ENCODE measurements around the gene RET. TPM values are rescaled to one million over a fixed set of nuclear protein-coding genes. Genes with fewer than 3 reads are reported as not detected.

The RET gene
- total RNA-seq, 1 experiment from 2014 or later: 21.4 TPM

DNA sequence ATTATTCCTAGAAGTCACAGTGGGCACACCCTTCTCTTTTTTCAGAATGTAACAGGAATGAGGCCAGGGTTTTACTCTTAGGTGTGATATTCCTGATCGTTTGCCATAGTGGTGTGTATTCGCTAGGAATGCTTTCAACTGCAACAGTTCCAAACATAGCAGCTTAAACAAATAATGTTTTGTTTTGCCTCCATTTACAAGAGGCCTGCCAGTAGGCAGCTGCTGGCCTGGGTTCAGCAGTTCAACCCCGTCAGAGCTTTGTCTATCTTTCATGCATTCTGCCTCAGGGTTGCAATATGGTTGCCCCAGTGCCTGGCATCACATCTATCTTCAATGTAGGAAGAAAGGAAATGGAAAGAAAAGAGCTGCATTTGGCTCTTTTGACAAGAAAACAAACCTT is 21.7 kb upstream of the RET start:
- Mint-ChIP-seq H3K36me3 (no peaks in the 10 kb centered on the region), H3K4me3 (no peak overlapping the region), H3K9me3 (no peaks in the 10 kb centered on the region), H3K27ac (no peak overlapping the region), H3K4me1 (peaks cover 10% of the 10 kb centered on the region), H3K27me3 (ENCODE audit: low read depth) (peaks cover 3% of the 10 kb centered on the region; the same call in 1 of the 2 replicates)
- DNase-seq (ENCODE audit: low spot score) (no peak), ATAC-seq (no peak)
- CTCF ChIA-PET: interaction anchor here (0.6 to 1.6 kb wide), 3 partner anchors 15 to 73 kb away, joined by 3 to 5 read pairs (median 4); no protein-coding TSS in a partner anchor
- POLR2A ChIA-PET: no interaction called here
- no peak for TF ChIP-seq RORB (CRISPR knock-in tag; IDR thresholded peaks at IDR 0.05)
- TF ChIP-seq NFE2L1 (CRISPR knock-in tag; IDR thresholded peaks at IDR 0.05): no peak
- TF ChIP-seq PREB (CRISPR knock-in tag; IDR thresholded peaks at IDR 0.05; ENCODE audit: borderline replicate concordance): no peak
- no peak for TF ChIP-seq ZNF219 (CRISPR knock-in tag; IDR thresholded peaks at IDR 0.05; ENCODE audit: borderline replicate concordance)
- no peak for TF ChIP-seq TEAD4 (CRISPR knock-in tag; IDR thresholded peaks at IDR 0.05)
- TF ChIP-seq, protein P1, sequence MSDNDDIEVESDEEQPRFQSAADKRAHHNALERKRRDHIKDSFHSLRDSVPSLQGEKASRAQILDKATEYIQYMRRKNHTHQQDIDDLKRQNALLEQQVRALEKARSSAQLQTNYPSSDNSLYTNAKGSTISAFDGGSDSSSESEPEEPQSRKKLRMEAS (CRISPR knock-in tag; IDR thresholded peaks at IDR 0.05): no peak
- no peak for TF ChIP-seq CREM (CRISPR knock-in tag; IDR thresholded peaks at IDR 0.05)
- no peak for TF ChIP-seq NR2C2 (CRISPR knock-in tag; IDR thresholded peaks at IDR 0.05)
- TF ChIP-seq, protein P2, sequence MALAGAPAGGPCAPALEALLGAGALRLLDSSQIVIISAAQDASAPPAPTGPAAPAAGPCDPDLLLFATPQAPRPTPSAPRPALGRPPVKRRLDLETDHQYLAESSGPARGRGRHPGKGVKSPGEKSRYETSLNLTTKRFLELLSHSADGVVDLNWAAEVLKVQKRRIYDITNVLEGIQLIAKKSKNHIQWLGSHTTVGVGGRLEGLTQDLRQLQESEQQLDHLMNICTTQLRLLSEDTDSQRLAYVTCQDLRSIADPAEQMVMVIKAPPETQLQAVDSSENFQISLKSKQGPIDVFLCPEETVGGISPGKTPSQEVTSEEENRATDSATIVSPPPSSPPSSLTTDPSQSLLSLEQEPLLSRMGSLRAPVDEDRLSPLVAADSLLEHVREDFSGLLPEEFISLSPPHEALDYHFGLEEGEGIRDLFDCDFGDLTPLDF (CRISPR knock-in tag; IDR thresholded peaks at IDR 0.05): no peak
- TF ChIP-seq E2F4 (CRISPR knock-in tag; IDR thresholded peaks at IDR 0.05; ENCODE audit: borderline replicate concordance, low read depth): no peak
- TF ChIP-seq ZNF396 (CRISPR knock-in tag; IDR thresholded peaks at IDR 0.05; ENCODE audit: borderline replicate concordance): no peak

GRCh38 chr10:43055991-43056567 is 20.8 kb upstream of the RET start:
- Mint-ChIP-seq H3K4me3 (no peak overlapping the region), H3K27me3 (ENCODE audit: low read depth) (peaks cover 3% of the 10 kb centered on the region; the same call in 1 of the 2 replicates), H3K9me3 (no peaks in the 10 kb centered on the region), H3K27ac (no peak overlapping the region), H3K36me3 (no peaks in the 10 kb centered on the region), H3K4me1 (peaks cover 10% of the 10 kb centered on the region)
- DNase-seq (ENCODE audit: low spot score) (peak; percentile 7), ATAC-seq (no peak)
- ChIA-PET POLR2A (no interaction called here), CTCF (interaction anchor here (0.6 to 1.6 kb wide), 4 partner anchors 14 to 74 kb away, joined by 3 to 5 read pairs (median 4); no protein-coding TSS in a partner anchor)
- TF ChIP-seq GABPB1 (CRISPR knock-in tag; IDR thresholded peaks at IDR 0.05): no peak
- TF ChIP-seq JUN (CRISPR knock-in tag; IDR thresholded peaks at IDR 0.05): no peak
- no peak for TF ChIP-seq ZBTB21 (CRISPR knock-in tag; IDR thresholded peaks at IDR 0.05; ENCODE audit: borderline replicate concordance)
- no peak for TF ChIP-seq ATF1 (CRISPR knock-in tag; IDR thresholded peaks at IDR 0.05)
- no peak for TF ChIP-seq AFF4 (CRISPR knock-in tag; IDR thresholded peaks at IDR 0.05; ENCODE audit: borderline replicate concordance)
- TF ChIP-seq, protein P3, sequence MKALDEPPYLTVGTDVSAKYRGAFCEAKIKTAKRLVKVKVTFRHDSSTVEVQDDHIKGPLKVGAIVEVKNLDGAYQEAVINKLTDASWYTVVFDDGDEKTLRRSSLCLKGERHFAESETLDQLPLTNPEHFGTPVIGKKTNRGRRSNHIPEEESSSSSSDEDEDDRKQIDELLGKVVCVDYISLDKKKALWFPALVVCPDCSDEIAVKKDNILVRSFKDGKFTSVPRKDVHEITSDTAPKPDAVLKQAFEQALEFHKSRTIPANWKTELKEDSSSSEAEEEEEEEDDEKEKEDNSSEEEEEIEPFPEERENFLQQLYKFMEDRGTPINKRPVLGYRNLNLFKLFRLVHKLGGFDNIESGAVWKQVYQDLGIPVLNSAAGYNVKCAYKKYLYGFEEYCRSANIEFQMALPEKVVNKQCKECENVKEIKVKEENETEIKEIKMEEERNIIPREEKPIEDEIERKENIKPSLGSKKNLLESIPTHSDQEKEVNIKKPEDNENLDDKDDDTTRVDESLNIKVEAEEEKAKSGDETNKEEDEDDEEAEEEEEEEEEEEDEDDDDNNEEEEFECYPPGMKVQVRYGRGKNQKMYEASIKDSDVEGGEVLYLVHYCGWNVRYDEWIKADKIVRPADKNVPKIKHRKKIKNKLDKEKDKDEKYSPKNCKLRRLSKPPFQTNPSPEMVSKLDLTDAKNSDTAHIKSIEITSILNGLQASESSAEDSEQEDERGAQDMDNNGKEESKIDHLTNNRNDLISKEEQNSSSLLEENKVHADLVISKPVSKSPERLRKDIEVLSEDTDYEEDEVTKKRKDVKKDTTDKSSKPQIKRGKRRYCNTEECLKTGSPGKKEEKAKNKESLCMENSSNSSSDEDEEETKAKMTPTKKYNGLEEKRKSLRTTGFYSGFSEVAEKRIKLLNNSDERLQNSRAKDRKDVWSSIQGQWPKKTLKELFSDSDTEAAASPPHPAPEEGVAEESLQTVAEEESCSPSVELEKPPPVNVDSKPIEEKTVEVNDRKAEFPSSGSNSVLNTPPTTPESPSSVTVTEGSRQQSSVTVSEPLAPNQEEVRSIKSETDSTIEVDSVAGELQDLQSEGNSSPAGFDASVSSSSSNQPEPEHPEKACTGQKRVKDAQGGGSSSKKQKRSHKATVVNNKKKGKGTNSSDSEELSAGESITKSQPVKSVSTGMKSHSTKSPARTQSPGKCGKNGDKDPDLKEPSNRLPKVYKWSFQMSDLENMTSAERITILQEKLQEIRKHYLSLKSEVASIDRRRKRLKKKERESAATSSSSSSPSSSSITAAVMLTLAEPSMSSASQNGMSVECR (CRISPR knock-in tag; IDR thresholded peaks at IDR 0.05; ENCODE audit: borderline replicate concordance): no peak
- no peak for TF ChIP-seq ZNF532 (CRISPR knock-in tag; IDR thresholded peaks at IDR 0.05; ENCODE audit: borderline replicate concordance)
